CD4-positive, alpha-beta T cell treated with Interleukin-15 for 4 hours (primary cell): ENCODE data around the gene OPN3.

ENCODE experiments used
- DNase-seq: peaks from one replicate; pipeline ENCODE4 v3.0.0-alpha.2; 2020; ENCODE audit warnings: low spot score

OPN3 gene

GRCh38 chr1:241615043-241615974, 24.9 kb downstream of the OPN3 start:
- DNase-seq, result no peak

- no peak for DNase-seq
Observed at GRCh38 chr1:241614572-241614971, 25.6 kb downstream of the OPN3 start.

GRCh38 chr1:241614144-241614543, 26.0 kb downstream of the OPN3 start:
- no peak for DNase-seq

GRCh38 chr1:241612533-241613477, 27.4 kb downstream of the OPN3 start:
- no peak for DNase-seq

- DNase-seq, result no peak
Observed at GRCh38 chr1:241611736-241612135, 28.4 kb downstream of the OPN3 start.

GRCh38 chr1:241611063-241611462, 29.1 kb downstream of the OPN3 start:
- DNase-seq, result peak; percentile 70

GRCh38 chr1:241610056-241610815, 29.9 kb downstream of the OPN3 start:
- DNase-seq, result no peak

- no peak for DNase-seq
Observed at GRCh38 chr1:241608379-241609033, 31.7 kb downstream of the OPN3 start.

- no peak for DNase-seq
Observed at GRCh38 chr1:241607497-241607896, 32.7 kb downstream of the OPN3 start.

GRCh38 chr1:241606544-241606943, 33.6 kb downstream of the OPN3 start:
- no peak for DNase-seq

- no peak for DNase-seq
Observed at GRCh38 chr1:241605146-241605805, 34.9 kb downstream of the OPN3 start.

GRCh38 chr1:241603731-241604245, 36.4 kb downstream of the OPN3 start:
- DNase-seq, result no peak

- DNase-seq, result no peak
Observed at GRCh38 chr1:241600496-241600901, 39.7 kb downstream of the OPN3 start.

- no peak for DNase-seq
Observed at GRCh38 chr1:241598249-241598648, 41.9 kb downstream of the OPN3 start.

- no peak for DNase-seq
Observed at GRCh38 chr1:241596633-241597032, 43.5 kb downstream of the OPN3 start.

GRCh38 chr1:241593186-241593585, 47.0 kb downstream of the OPN3 start:
- DNase-seq, result no peak

- DNase-seq, result no peak
Observed at GRCh38 chr1:241592273-241592958, 47.8 kb downstream of the OPN3 start.

GRCh38 chr1:241591736-241592135, 48.4 kb downstream of the OPN3 start:
- DNase-seq, result no peak

- DNase-seq, result no peak
Observed at GRCh38 chr1:241591317-241591716, 48.9 kb downstream of the OPN3 start.

GRCh38 chr1:241590719-241591118, 49.5 kb downstream of the OPN3 start:
- no peak for DNase-seq
